Hippocampal formation (tissue), 2 donors: ENCODE results near the gene RDH11.
"Not testable (repeated sequence)": the region's sequence is repeated elsewhere in the genome, so short reads cannot be mapped to it uniquely, and the experiment has no call there.

Source experiments
- DNase-seq, 2 donors: peaks; one replicate each; lab custom pipeline; 2025; lab: John Stamatoyannopoulos, UW

RDH11 gene

DNA sequence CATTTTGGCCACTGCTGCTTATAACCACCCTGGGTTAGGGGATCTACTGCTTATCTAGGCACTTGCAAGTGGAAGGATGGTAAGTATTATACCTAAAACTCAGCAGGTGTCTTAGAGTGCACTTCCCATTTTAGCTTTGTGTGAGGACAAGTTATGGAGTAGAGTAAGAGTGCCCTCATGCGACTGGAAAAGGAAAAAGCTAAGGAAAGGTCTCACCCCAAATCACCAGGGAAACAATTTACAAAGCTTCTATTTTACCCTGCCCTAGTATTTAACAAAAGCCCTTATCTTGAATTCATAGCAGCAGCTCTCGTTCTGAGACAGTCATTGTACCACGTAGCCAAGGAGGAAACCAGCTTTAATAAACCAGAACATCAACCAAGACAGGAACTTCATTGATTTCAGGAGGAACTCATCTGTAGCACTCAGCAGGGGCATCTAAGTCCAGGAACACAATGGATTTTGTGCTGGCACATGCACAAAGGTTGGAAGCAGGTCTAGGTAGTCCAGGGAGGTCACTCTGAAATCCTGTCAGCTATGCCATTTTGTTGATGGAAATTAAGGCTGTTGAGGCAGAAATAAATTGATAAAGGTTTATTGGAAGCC, 9.0 kb upstream of the RDH11 start:
- peak; percentile 23 to 89 for DNase-seq

DNA sequence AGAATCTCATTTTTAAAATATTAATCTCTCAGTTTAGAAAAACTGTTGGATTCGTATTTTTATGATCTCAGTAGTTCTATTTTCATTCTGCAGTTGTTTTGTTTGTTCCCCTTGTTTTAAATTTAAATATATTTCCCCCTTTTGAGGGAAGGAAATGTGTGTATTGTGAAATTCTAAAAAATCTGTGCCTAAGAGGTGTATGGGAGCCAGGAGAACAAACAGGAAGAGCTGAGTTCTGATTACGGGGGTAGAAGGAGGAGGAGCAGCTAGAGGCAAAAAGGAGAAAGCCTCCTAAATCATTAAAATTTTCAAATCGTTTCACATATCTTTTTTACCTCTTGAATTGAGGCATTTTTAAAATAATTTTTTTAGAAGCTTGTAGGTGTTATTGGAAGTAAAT, 8.4 kb upstream of the RDH11 start:
- DNase-seq = no peak

DNA sequence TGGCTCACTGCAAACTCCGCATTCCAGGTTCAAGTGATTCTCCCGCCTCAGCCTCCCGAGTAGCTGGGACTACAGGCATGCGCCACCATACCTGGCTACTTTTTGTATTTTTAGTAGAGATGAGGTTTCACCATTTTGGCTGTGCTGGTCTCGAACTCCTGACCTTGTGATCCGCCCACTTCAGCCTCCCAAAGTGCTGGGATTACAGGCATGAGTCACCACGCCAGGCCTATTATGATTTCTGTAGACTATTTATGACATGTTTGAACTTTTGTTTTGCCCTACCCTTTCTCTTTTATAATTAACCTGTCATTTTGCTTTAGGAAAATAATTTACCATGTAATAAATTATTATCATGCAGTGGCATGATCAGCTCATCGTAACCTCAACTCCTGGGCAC, 5.9 kb upstream of the RDH11 start, which contains the start of gene RDH12:
RDH12 (plus strand) TSS at position 395 of the 400 bp plus-strand sequence. CDS start 20,757 bp downstream, outside the sequence.
- DNase-seq = not testable (repeated sequence)

DNA sequence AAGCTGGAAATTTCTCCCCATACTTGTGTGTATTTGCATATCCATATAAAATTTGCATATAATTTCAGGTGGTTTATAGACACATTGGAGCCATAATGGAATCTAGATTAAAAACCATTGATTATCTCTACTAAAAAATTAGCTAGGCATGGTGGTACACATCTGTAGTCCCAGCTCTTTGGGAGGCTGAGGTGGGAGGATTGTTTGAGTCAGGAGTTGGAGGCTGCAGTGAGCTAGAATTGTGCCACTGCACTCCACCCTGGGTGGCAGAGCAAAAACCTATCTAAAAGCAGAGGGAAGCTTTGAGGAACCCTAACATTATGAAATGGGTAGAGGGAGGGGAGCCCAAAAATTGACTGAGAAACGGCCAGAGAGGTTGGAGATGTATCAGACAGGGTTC, 2.6 kb upstream of the RDH11 start:
- no peak for DNase-seq

DNA sequence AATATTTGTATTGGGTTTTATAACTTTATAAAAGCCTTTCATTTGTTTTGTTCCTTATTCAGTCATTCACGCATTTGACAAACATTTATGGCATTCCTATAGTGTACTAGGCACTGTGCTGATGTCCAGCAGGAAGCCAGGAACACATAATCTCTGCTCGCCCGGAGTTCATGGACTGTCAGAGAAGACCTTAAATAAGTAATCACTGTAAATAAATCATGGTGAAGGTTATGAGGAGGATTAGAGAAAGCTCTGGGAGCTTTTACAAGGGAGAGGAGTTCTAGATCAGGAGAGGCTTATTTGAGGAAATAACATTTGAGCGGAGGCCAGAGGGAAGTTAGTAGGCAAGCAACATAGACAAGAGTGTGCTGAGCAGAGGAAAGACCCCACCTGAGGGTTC, 1.4 kb upstream of the RDH11 start:
- DNase-seq = no peak

DNA sequence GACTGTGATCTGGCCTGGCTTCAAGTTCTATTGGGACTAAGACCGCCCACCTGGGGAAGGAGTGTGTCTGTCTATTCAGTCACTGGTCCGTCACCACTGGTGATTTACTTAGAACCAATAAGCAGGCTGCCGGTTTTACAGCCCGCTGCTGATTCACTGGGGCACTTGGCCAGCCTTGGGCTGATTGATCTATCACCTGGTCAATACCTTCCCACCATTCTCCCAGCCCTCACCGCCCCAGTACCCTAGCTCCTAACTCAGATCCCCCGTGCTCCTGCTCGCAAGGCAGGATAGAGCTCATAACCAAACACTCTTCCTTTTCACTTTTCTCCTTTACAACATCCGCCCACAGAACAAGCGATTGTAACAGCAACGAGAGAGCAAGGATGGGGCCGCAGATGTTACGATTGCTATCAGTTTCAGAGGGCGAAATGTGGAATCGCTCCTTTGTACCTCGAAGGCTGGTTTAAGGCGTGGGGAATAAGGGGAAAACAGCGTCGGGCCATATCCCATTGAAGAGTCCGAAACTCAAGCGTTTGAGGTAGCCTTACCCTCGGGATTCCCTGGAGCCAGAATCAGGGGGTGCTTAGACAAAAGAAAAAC, 672 bp downstream of the RDH11 start:
- DNase-seq = peak; percentile 12 to 41

DNA sequence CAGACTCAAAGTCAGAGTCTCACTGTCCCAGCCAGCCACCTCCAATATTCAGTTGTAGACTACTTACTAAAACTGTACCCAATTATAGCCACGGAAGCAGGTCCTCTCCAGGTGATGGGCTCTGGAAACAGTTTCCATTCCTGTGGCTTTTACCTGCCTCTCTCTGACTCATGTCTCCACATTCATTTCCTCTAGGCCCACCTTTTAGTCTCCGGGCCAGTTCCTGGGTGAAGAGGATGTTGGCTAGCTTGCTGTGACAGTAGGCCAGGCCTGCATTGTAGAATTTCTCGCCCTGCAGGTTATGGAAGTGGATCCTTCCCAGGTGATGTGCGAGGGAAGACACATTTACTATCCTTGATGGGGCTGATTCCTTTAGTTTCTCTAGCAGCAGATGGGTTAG, 5.6 kb downstream of the RDH11 start:
- no peak for DNase-seq

DNA sequence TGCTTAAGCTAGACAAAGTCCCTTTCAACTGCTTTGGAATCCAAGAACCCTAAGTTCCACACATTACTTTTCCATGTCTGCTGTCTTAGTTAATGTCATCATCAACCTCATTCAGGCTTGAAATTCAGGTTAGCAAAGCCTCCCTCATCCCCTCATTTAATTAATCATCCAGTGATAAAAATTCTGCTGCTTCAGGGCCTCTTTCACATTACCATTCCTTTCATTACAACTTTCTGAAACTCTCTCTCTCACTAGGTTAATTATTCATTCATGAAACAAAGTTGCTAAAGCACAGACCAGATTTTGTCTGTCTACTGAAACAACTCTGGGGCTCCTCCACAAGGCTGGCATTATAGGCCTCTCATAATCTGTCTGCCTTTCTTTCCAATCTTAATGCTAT, 11.7 kb downstream of the RDH11 start:
- no peak for DNase-seq

DNA sequence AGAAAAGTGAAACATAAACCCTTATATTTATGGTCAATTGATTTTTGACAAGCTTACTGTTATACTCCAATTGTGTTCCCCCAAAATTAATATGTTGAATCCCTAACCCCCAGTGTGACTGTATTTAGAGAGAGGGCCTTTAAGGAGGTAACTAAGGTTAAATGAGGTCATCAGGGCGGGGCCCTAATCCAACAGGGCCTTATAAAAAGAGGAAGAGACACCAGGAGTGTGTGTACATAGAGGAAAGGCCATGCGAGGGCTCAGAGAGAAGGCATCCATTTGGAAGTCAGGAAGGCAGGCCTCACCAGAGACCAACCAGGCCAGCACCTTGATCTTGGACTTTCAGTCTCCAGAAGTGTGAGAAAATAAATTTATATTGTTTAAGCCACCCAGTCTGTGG, 14.6 kb downstream of the RDH11 start:
- DNase-seq = no peak

DNA sequence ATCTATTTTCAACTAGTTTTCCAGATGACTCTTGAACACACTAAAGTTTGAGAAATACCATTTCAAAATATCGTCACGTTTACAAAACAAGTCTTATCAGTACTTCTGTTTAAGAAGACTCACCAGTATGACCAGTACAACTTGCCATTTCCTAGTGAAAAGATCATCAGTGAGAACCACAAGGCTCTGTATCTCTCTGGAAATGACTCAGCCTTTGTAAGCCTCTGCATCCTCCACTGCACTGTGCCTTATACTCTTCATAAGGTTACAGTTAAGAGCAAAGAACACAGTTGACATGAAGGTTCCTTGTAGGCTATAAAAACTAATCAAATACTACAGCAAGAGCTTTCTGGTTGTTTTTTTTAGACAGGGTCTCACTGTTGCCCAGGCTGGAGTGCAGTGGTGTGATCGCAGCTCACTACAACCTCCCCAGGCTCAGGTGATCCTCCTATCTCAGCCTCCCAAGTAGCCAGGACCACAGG, 15.4 kb downstream of the RDH11 start:
- no peak for DNase-seq

DNA sequence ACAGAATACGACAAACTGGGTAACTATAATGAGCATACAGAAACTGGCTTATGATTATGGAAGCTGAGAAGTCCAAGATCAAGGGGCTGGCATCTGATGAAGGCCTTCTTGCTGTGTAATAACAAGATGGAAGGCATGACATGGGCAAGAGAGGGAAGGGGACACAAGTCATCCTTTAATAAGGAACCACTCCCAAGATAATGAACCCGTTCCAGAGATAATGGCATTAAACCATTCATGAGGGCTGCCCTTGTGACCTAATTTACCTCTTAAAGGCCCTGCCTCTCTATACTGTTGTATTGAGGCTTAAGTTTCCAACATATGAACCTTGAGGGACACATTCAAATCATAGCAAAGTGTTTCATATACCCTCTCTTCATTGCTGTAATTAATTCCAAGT, 16.6 kb downstream of the RDH11 start:
- no peak for DNase-seq

DNA sequence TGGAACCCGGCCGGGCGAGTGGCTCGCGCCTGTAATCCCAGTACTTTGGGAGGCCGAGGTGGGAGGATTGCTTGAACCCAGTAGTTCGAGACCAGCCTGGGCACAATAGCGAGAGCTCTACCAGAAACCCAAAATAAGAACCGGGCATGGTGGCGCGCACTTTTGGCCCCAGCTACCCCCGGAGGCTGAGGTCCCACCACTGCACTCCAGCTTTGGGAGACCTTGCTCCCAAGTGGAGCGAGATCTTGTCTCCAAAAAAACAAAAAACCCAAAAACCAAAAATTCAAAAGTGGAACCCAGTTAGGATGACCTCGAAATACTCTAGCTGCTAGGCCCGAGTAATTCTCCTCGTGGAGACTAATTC, 20.4 kb downstream of the RDH11 start:
- no peak for DNase-seq

DNA sequence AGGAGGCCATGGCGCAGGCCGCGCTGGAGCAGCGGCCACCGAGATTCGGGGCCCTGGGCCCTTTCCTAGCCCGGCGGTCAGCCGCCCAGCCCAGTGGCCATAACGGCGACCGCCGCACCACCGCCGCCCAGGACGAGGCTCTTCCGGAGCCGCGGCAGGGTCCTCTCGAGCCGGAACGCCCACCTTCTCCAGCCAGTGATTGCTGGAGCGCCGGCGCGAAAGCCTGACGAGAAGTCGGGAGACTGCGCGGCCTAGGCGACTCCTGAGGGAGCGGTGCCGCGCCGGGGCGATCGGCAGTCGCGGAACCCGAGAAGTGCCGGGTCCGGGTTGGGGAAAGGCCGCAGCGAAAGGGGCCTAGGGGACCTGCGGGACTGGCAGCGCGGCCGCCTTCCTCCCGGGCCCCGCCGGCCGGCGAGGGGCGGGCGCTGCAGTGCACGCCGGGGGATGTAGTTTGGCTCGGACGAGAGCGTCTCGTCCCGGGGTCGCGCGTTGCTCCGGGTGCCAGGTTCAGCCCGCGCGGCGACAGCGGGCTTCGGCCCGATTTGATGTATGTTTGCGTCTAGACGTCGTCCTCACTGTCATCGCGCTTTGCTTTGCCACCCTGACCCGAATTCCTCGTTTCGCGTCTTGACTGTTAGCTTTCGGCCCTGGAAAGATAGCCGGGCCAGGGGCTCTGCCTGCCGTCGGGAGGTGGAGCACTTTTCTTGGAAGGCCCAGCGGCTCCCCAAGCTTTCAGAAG, 20.9 kb downstream of the RDH11 start, which contains the start of gene VTI1B:
VTI1B (minus strand) TSS at position 153 of the 739 bp plus-strand sequence; CDS start at position 10, 143 bp downstream.
- peak; percentile 81 to 82 for DNase-seq

DNA sequence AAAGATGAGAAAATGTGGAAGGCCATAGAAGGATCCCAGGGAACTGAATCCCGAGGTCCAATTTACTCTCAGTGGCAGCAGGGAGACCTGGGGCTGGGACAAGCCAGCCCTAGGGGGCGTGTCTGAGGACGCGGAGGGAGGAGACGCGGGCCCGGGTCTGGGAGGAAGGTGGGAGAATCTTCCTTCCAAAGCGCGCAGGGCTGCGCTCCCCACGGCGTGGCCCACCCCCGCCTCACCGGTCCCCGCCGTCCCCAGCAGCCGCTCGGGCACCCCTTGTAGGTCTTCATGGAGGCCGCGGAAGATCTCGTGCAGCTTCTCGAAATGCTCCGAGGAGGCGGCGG, 21.5 kb downstream of the RDH11 start:
- DNase-seq = peak; percentile 40 to 59

DNA sequence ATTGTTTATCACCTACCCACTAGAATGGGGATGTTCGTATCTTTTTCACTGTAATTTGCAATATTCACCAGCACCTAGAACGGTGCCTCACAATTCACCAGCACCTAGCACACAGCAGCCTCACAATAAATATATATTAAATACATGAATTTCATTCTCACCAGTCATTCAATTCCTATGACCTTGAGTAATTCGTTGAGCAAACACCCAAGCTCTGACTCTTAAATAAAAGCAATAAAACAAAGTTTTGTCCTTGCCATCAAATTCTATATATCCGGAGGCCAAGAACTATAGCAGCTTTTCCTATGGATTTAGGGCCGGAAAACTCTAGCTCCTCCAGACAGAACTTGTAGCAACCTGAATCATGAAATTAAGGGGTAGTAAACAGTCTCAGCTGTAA, 22.1 kb downstream of the RDH11 start:
- DNase-seq = no peak

DNA sequence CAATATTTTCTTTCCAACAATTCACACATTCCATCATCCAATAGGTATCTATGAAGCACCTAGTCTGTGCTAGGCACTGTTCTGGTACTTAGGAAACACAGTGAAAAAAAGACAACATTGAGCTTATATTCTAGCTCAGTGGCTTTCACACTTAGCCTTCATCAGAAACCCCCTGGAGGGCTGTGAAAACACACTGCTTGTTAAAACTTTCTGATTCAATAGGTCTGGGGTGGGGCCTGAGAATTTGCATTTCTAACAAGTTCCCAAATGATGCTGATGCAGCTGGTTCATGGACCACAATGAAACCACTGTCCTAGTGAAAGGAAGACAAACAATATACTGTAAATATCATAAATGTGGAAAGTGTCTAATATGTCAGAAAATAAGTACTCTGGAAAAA, 27.0 kb downstream of the RDH11 start:
- DNase-seq = no peak

DNA sequence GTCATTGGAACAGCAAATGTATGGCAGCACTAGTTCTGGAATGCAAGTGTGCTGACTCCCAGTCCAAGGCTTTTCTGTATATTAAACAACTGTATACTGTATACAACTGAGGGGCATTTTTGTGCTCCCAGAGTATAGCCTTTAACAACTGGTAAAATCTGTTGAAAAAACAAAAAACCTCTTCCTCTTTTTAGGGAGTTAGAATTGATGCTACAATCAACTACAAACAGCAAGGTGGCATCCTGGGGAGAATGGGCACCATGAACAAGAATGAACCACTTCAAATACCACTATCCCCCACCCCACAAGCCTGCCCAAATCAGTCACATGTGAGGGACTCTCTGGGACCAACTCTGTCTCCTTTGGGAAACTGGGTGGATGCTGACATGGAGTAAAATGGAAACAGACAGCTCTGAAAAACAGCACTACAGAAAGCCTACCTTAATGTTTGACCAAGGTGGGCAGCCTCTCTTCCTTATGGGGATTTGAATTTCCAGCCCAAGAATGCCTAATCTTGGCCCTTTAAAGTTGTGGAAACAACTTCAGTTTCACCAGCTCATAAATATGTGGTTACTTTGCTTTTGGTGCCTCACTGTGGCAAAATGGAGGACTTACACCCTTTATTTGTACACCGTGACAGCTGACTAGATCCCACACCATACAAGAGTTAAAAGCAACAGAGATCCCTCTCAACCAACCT, 28.7 kb downstream of the RDH11 start:
- DNase-seq = peak in 1 of 2 donors; percentile 51

DNA sequence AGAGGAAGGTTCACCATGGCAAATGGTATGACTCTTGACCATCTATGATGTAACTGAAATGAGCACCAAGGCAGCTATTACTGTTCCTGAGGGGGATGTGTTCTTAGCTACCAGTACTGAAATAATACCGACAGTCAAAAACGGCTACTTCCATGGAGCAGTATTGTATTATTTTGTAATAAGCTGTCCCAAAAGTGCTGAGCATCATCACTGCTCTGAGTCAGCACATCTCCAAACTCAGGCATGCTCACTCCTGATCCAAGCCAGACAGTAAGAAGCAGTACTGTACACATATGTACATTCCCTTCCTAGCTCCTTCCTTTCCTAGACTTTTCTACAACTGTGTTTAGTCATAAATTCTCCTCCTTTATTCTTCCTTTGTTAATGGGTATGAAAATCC, 29.7 kb downstream of the RDH11 start:
- DNase-seq = no peak

DNA sequence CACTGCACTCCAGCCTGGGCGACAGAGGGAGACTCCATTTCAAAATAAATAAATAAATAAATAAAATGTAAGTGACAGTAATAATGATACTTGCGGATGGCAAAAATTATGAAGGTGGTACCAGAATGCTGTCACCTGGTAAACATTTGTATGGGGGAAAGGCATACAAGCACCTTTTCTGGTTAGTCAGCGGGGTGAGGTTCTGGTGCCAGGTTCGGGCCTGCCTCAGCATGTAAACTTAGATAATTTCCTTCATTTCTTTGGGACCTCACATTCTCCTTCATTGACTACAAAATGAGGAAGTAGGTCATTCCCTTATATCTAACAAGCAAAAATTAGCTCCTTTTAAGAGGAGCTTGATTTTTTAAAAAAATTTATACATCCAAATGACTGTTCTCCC, 31.9 kb downstream of the RDH11 start:
- no peak for DNase-seq

DNA sequence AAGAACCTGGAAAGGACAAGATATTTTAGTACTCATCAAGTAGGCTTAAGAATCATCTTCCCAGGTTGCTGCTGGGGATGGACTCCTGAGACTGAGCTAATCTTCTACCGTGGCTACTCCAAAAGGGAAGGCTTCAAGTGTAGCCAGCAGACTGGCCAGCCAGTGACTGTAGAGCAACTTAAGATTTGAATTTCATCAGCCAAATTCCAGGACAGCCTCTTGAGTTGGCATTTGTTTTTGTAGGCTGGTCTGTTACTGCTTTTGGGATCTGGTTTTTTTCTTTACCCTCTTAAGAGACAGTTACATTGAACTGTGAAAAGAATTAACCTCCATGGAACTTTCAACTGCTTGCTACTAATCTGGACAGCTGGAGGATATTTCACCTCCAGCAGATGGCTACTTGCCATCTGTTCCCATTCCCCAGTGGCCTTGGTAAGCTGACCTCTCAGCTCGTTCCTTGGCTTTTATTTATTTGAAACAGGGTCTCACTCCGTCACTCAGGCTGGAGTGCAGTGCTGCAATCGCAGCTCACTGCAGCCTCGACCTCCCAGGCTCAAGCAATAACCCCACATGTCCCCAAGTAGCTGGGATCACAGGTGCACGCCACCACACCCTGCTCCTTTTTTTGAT, 41.8 kb downstream of the RDH11 start:
- DNase-seq = no peak

DNA sequence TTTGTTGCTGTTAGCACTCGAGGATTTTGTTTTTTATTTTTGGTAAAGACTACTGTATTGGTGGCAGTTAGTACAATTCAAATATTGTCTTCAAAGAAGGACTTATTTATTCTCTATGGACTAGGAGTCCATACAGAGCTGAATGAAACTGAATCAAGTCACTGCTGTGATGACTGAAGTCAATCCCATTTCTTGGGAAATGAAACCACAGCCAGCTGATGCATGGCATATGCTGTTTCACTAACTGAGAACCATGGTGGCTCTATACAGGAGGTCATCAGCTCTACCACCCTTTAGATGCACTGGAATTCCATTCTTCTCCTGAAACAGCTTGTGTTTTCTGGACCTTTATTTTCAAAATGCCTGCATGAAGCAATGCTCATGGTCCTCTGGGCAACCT, 43.4 kb downstream of the RDH11 start:
- DNase-seq = no peak

DNA sequence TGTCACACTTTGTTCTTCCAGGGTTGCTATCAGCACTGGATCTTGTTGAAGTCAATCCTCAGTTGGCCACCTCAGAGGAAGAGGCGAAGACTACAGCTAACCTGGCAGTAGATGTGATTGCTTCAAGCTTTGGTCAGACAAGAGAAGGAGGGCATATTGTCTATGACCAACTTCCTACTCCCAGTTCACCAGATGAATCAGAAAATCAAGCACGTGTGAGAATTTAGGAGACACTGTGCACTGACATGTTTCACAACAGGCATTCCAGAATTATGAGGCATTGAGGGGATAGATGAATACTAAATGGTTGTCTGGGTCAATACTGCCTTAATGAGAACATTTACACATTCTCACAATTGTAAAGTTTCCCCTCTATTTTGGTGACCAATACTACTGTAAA, 44.9 kb downstream of the RDH11 start:
- DNase-seq = no peak
